GM21576 (cell line): ENCODE results near the gene ATG7.
"Not testable (repeated sequence)": the region's sequence is repeated elsewhere in the genome, so short reads cannot be mapped to it uniquely, and the experiment has no call there.

Experiments
- ATAC-seq: cut with Tn5 transposase; IDR thresholded peaks from one replicate; pipeline ENCODE4 v1.9.1; 2021; ENCODE audit warnings: mild to moderate bottlenecking, moderate library complexity; ENCODE audit not compliant: unreplicated experiment

ATG7 gene

DNA sequence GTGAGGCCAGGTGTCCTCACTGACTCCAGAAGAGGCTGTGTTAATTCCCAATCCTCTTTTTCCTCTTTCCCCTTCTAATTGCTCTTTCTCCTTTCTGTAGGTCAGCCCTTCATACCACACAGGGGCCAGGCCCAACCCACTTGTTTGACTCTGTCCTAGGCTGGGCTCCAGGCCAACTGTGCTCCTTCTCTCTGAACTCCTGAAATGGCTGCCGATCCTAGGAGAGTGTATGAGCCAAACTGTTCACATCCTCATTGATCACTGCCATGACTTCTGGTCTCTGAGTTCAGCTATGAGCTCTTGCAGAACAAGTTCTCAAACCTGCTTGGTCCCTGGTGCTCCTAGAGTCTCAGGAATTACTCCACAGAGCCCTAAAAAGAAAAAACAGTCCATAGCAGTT, 226.4 kb downstream of the ATG7 start:
- no peak for ATAC-seq

DNA sequence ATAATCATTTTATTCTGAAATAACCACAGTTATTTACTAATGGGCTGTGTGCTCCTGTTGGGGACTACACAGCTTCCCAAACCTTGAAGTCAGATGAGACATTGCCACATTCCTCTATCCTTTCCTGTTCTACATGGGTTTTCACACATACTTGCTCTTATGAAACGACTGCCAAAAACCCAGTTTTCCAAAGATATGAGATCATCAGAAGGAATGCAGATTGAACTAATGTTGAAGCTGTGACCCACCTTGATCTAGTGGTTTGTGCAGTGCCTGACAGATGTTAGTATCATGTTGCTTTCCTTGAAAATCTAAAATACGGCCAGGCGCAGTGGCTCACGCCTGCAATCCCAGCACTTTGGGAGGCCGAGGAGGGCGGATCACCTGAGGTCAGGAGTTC, 226.9 kb downstream of the ATG7 start:
- no peak for ATAC-seq

DNA sequence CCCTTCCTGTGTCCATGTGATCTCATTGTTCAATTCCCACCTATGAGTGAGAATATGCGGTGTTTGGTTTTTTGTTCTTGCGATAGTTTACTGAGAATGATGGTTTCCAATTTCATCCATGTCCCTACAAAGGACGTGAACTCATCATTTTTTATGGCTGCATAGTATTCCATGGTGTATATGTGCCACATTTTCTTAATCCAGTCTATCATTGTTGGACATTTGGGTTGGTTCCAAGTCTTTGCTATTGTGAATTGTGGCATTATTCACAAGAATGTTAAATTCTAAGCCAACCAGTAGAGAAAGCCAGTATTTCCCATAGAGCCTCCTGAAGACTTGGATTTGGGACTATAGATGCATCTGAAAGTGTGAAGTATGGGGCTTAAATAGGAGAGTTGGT, 230.2 kb downstream of the ATG7 start:
- not testable (repeated sequence) for ATAC-seq

DNA sequence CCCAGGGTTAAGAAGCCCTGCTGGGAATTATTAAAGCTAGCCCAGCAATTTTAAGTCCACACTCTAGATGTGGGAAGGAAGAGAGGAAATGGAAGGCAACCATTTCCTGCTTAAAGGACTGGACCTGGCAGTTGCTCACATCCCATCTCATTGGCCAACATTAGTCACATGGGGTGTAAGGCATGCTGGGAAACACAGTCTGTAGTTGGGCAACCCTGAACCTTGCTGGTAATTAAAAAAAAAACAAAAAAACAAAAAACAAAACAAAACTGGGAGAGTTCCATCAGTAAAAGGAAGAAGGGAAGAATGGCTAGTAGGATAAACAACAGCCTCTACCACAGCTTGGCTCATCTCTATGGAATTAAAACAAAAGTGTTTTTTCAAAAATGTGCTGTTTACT, 235.5 kb downstream of the ATG7 start:
- no peak for ATAC-seq

DNA sequence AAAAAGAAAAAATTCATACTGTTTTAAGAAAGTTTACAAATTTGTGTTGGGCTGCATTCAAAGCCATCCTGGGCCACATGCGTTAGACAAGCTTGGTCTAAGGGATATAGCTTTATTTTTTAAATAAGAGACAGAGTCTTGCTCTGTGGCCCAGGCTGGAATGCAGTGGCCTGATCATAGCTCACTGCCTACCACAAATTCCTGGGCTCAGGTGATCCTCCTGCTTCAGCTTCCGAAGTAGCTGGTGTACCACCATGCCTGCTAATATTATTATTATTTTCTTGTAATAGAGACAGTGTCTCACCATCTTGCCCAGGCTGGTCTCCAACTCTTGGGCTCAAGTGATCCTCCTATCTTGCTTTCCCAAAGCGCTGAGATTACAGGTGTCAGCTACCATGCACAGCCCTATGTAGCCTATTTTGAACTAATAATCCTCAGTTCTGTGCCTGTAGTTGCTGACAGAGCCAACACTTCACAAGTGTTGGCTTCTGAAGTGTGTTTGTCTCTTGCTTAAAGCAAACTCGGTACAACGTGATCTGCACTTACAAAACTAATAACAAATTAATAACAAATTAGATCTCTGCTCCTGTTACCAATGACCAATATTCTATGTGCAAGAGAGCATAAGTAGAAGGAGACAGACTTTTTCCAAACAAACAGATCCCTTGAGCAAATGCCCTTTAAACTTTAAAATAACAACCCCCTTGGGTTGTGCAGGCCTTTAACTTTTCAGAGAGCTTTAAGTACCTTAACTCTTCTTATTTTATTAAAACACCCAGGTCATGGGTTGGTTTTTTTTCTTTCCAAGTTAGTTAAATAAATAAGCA, 236.4 kb downstream of the ATG7 start:
- no peak for ATAC-seq

DNA sequence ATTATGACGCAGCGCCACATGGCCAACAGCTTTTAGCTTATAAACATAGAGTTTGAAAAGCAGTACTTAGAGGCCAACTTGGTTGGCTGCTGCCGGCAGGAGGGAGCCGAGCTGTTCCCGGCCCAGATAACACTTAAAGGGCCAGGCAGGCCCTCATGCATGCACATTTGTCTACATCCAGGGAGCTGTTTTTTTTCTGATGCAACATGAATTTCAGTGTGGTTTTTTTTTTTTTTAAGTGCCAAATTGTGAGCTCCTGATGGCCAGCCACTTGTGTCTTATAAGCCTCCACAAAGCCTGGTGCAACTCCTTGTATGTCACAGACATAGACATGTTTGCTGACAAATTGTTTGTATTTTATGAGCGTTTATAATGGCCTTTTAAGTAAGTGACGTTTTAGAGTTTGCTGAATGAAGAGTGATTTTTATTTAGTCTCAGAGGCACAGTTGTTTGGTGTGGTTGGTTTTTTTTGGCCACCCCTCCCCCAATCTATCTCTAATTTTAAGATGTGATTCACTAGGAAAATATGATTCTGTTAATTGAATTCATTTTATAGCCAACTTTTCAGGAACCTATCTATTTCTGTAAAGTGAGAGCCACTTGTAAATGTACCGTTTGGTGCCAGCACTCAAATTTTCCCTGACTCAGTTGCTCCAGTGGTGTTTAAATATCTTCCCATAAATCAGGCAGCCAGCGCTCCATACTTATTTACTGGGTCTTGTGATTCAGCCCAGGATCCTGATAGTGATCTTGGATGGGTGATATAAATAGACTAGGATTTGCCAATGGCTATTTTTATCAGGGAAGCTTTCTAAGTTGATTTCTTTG, 237.2 kb downstream of the ATG7 start:
- no peak for ATAC-seq

DNA sequence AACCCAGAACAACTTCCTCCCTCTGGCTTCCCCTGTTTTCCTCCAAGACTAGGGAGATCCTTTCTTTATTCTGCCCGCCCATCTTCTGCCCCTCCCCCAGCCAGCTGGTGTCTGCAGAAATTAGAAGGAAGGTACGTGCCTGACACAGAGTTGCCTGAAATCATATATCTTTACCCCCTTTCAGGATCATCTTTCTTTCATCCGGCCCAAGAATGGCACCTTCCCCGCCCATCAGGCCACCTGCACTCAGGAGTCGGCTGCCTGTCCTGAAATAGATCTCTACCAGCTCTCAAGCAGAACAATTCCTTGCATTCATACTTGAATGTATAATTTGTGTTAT, 237.8 kb downstream of the ATG7 start:
- ATAC-seq, result no peak

DNA sequence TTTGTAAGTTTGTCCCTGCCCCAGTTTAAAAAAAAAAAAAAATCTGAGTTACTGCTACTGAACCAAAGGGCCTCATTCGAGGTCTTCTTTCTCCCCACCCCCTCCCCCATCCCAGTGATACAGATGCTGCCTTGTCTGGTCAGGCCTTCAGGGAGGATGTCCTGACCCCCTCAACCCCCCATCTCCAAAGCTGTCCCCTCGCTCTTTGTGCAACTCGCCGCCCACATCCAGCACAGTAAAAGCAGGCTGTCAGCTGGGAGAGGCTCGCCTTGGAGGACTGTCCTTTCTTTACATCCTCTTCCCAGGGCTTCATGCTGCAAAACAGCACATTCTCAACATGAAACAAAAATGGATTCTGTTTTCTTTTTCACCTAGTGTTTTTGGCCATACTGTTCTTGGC, 238.2 kb downstream of the ATG7 start:
- ATAC-seq, result no peak

DNA sequence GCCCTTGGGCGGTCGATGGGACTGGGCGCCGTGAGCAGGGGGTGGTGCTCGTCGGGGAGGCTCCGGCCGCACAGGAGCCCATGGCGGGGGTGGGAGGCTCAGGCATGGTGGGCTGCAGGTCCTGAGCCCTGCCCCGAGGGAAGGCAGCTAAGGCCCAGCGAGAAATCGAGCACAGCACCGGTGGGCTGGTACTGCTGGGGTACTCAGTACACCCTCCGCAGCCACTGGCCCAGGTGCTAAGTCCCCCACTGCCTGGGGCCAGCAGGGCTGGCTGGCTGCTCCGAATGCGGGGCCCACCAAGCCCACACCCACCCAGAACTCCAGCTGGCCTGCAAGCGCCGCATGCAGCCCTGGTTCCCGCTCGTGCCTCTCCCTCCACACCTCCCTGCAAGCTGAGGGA, 239.4 kb downstream of the ATG7 start:
- ATAC-seq, result not testable (repeated sequence)

DNA sequence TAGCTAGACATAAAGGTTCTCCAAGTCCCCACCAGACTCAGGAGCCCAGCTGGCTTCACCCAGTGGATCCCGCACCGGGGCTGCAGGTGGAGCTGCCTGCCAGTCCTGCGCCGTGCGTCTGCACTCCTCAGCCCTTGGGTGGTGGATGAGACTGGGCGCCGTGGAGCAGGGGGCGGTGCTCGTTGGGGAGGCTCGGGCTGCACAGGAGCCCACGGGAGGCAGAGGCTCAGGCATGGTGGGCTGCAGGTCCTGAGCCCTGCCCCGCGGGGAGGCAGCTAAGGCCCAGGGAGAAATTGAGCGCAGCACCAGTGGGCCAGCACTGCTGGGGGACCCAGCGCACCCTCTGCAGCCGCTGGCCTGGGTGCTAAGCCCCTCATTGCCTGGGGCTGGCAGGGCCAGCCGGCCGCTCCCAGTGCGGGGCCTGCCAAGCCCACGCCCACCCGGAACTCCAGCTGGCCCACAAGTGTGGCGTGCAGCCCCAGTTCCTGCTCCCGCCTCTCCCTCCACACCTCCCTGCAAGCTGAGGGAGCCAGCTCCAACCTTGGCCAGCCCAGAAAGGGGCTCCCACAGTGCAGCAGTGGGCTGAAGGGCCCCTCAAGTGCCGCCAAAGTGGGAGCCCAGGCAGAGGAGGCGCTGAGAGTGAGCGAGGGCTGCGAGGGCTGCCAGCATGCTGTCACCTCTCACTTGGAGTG, 241.1 kb downstream of the ATG7 start:
- ATAC-seq, result not testable (repeated sequence)

DNA sequence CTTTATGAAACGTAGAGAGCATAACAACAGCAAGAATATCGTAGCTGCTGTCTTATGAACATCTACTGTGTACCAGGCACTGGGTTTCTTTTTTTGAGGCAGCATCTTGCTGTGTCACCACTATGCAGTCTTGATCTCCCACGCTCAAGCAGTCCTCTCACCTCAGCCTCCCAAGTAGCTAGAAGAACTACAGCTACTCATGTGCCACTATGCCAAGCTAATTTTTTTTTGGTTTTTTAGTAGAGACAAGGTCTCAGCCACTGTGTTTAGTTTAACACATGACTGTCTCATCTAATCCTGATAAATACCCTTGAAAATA, 241.6 kb downstream of the ATG7 start:
- ATAC-seq, result no peak

DNA sequence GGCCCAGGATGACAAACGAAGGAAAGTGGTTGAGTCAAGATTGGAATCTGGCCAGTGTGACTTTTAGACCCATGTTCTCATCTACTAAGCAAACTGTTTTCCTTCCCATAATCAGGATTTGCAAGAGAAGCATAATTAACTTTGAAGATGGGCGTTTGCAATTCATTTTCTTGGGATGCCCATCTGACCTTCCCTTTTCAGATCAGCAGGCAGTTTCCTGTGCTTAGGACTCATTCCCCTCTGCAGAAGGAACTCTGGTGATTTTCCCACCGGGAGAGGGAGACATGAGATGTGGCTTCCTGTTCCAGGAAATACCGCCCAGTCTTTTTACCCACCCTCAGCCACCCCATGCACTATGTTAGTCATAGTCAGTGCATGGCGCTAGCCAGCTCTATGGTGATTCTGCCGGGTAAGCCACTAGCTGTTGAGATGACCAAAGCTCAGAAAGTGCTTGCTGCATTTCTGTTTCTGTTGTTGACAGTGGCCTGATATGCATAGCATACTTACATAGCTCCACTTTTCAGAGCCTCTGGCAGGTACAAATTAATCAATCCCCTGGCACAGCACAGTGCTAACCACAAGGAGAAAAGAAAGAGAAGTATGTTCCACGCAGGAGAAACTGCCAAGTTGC, 242.1 kb downstream of the ATG7 start:
- no peak for ATAC-seq

DNA sequence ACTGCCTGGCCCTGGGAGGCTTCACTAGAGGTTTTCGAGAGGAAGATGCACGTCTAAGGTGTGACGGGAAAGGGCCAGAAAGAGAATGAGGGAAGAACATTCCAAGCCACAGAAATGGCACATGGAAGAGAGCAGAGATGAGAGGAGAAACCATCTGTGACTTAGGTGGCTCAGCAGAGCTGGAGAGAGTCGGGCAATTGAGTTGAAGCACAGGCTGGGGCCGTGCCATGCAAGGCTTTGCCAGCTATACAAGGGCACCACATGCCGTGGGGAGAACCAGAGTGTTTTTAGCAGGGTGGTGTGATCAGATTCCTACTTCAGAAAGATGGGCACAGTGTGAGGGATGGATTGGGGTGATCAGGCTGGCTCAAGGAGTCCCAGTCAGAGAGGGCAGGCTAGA, 245.4 kb downstream of the ATG7 start:
- ATAC-seq, result no peak

DNA sequence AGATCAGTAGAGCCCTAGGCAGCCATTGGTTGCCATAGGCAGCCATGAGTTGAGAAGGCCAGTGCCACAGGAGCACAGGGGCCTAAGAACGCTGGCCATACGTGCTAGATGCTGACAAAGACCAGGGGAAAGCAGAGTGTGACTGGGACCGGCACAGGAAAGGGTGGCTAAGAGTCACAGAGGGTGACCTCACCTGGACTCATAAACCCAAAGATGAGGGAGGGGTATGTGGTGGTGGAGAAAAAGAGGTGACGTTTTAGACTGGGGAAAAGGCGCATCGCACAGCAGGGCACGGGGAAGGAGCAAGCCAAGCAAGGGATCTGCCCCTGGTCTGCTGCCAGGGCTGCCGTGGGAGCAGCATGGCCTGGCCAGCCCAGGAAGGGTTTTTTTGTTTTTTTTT, 249.0 kb downstream of the ATG7 start:
- no peak for ATAC-seq

DNA sequence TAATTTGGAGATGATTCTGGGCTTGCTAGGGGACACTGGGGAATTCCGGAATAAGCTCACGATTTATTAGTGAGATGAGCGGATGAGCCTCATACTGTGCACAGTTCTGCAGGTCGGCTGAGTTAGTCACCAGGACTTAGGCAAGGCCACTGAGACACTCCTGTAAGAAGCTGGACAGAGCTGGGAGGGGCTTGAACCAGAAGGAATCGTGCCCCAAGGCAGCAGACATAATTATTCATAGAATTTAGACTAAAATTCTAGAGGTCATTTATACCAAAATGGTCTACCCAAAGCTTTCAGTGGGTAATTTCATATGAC, 250.2 kb downstream of the ATG7 start:
- no peak for ATAC-seq

DNA sequence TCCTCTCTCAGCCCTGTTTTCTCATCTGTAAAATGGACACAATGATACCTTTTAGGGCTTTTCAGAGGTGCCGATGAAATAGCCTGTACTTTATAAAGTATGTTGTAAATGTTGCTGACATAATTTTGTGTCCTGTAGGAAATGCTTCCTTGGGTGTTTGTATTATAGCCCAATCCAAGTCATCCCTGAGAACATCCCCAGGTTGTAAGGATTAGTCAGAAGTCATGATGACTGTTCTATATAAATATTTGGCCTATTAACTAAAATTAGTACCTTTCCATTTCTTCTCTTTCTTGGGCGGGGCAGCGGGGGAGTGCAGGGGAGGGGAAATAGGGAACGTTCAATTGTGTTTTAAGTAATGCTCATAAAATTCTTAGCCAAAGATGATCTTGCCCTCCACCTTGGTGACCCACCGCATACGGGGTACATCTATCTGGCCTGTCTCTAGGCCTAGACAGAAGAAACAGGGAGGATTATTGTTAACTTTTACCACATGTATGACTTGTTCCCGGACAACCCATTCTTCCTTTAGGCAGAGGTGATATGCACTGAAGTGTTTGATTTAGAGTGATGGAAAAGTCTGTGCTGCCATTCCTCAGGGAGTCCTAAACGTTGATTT, 250.9 kb downstream of the ATG7 start:
- ATAC-seq, result no peak

DNA sequence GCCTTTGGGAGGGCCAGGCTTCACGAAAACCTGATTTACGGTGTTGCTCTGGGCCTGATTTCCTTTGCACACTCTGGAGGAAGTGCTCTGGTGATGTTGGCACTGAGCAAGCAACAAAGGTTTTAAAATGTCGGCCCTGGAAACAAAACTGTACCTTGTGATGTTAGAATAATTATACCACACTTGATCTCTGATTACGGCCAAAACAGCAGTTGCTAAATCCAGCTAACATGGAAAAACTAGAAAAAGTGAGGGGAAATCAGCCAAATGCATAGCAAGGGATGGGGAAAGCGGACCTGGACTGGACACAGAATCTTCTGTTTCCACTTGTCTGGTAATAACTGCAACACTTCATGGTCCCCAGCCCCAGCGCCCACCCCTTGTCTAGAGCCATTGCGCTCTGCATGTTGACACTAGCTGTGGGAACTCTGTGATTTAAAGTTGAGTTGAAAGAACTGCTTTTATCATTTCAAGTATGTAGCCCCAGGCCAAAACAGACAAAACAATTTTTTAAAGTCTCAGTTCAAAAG, 251.4 kb downstream of the ATG7 start:
- no peak for ATAC-seq

DNA sequence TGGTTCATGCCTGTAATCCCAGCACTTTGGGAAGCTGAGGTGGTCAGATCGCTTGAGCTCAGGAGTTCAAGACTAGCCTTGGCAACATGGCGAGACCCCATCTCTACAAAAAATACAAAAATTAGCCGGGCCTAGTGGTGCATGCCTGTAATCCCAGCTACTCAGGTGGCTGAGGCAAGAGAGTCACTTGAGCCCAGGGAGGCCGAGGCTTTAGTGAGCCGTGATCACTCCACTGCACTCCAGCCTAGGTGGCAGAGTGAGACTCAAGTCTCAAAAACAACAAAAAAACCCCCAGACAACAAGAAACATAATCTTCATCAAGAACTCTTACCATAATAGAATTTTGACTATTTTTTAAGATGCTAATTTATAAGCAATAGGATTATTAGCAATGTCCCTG, 253.9 kb downstream of the ATG7 start:
- not testable (repeated sequence) for ATAC-seq

DNA sequence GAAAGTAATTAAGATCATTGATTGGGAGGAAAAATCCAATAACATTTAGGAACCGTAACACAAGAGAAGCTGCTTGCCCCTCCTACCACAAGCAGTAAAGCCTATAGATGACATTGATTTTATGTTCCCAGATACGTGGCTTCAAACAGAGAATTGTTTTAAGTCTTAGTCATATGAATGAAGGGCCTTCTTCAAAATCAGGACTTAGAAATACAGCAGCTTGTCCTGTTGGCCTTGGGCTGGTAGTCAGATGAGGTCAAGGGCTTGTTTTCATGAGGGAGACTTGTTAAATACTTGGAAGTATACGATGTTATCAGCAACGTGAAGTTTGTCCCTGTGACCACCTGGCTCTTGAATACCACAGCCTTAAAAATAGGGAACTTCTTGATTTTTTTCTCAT, 257.1 kb downstream of the ATG7 start:
- ATAC-seq, result no peak

DNA sequence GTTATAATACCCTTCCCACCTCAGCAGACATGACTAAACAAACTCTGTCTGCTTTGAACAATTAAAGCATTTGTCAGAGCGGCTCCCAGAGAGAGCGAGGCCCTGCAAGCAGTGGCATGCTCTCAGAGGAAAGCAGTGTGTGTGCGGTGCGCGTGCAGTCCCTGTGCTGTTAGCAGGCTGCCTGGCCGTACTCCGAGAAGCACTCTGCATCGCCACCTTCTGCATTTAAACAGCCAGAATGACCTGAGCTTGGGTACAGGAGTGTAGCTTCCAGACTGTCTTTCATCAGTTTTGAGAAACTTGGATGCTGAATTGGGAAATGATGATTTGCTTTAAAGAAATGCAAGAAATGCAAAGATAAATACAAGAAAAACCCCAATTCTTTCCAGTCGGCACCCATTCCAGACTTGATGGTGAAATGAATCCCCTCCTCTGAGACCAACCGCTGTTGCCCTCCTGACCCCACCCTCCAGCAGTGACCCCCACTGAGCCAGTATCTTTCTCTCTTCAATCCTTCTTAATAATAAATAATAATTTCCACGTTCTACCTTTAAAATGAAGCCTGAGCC, 258.0 kb downstream of the ATG7 start:
- ATAC-seq, result no peak
